ENCODE results near the gene PHACTR3.
"Not testable (repeated sequence)": the region's sequence is repeated elsewhere in the genome, so short reads cannot be mapped to it uniquely, and the experiment has no call there.

Gene PHACTR3

DNA sequence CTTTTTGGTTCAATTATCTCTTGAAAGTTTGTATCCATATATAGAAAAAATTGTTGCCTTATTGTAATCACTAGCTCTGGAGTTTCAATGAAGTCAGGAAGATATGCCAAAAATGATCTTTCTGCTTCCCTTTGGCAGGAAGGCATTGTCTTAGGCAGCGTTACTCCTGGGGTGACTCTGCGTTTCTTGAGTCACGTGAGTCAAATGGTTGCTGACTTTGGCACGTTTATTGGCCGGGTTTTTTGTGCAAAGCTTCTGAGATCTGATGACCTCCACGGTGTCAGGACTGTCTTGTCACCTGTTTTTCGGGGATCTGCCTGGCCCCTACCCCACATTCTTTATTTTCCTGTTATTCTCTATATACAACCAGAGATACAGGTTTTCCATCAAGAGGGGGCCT, 10.4 kb downstream of the PHACTR3 start:
- no peak for DNase-seq (ENCODE audit: low spot score)
- in situ Hi-C loops (cut with MboI; ENCODE audit: low pct_unique_long_range_greater_than_20kb, low sequenced_read_pairs, unreplicated experiment), result loop anchor here (25.0 kb wide), 1 partner anchor 123 kb away; no protein-coding TSS in a partner anchor
- no peak for TF ChIP-seq CTCF (IDR thresholded peaks at IDR 0.05; ENCODE audit: extremely low read depth, insufficient read depth, missing control alignments)

- no peak for TF ChIP-seq CTCF (IDR thresholded peaks at IDR 0.05; ENCODE audit: extremely low read depth, insufficient read depth, missing control alignments)
- in situ Hi-C loops (cut with MboI; ENCODE audit: low pct_unique_long_range_greater_than_20kb, low sequenced_read_pairs, unreplicated experiment), result loop anchor here (25.0 kb wide), 1 partner anchor 121 kb away; no protein-coding TSS in a partner anchor
- no peak for DNase-seq (ENCODE audit: low spot score)
These were observed 12.0 kb downstream of the PHACTR3 start for GRCh38 chr20:59616306-59616705.

- DNase-seq (ENCODE audit: low spot score), result no peak
- no peak for TF ChIP-seq CTCF (IDR thresholded peaks at IDR 0.05; ENCODE audit: extremely low read depth, insufficient read depth, missing control alignments)
- in situ Hi-C loops (cut with MboI; ENCODE audit: low pct_unique_long_range_greater_than_20kb, low sequenced_read_pairs, unreplicated experiment), result loop anchor here (25.0 kb wide), 1 partner anchor 120 kb away; no protein-coding TSS in a partner anchor
These were observed 12.9 kb downstream of the PHACTR3 start for GRCh38 chr20:59617221-59617620.

DNA sequence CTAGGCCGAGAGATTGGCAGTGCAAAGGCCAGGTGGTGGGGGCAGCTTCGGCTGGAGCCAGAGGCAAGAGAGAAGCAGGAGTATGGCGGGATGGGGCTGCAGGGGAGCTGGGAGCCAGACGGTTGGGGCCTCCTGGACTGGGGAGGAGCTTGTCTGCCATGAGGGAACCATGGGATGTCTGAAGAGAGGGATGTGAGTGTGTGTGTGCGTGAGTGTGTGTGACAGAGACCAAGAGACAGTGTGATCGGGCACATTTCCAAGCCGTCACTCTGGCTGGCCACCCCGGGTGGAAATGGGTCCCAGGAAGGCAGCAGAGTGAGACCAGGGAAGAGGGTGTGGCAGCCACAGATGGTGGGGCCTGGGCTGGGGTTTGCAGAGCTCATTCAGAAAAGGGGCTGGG, 13.8 kb downstream of the PHACTR3 start:
- no peak for DNase-seq (ENCODE audit: low spot score)
- in situ Hi-C loops (cut with MboI; ENCODE audit: low pct_unique_long_range_greater_than_20kb, low sequenced_read_pairs, unreplicated experiment), result loop anchor here (25.0 kb wide), 1 partner anchor 119 kb away; no protein-coding TSS in a partner anchor
- TF ChIP-seq CTCF (IDR thresholded peaks at IDR 0.05; ENCODE audit: extremely low read depth, insufficient read depth, missing control alignments), result no peak

- DNase-seq (ENCODE audit: low spot score), result not testable (repeated sequence)
- in situ Hi-C loops (cut with MboI; ENCODE audit: low pct_unique_long_range_greater_than_20kb, low sequenced_read_pairs, unreplicated experiment), result loop anchor here (25.0 kb wide), 1 partner anchor 119 kb away; no protein-coding TSS in a partner anchor
These were observed 14.2 kb downstream of the PHACTR3 start for GRCh38 chr20:59618585-59618984.

GRCh38 chr20:59620860-59621505, 16.6 kb downstream of the PHACTR3 start:
- no peak for TF ChIP-seq CTCF (IDR thresholded peaks at IDR 0.05; ENCODE audit: extremely low read depth, insufficient read depth, missing control alignments)
- in situ Hi-C loops (cut with MboI; ENCODE audit: low pct_unique_long_range_greater_than_20kb, low sequenced_read_pairs, unreplicated experiment), result loop anchor here (25.0 kb wide), 1 partner anchor 116 kb away; no protein-coding TSS in a partner anchor
- no peak for DNase-seq (ENCODE audit: low spot score)

GRCh38 chr20:59622496-59622895, 18.2 kb downstream of the PHACTR3 start:
- no peak for DNase-seq (ENCODE audit: low spot score)
- no peak for TF ChIP-seq CTCF (IDR thresholded peaks at IDR 0.05; ENCODE audit: extremely low read depth, insufficient read depth, missing control alignments)
- in situ Hi-C loops (cut with MboI; ENCODE audit: low pct_unique_long_range_greater_than_20kb, low sequenced_read_pairs, unreplicated experiment), result loop anchor here (25.0 kb wide), 1 partner anchor 115 kb away; no protein-coding TSS in a partner anchor

Measured in GM13977 (cell line).